NB4 (cell line): Measurements from ENCODE around the gene DUSP22.

Experiments used
- CTCF ChIP-seq: IDR thresholded peaks from one replicate; pipeline ENCODE4 v1.5.1; 2012; ENCODE audit warnings: low read depth, low read length
- MAX ChIP-seq: IDR thresholded peaks from 2 replicates; pipeline ENCODE4 v1.6.1; 2011; ENCODE audit warnings: low read depth, low read length
- MYC ChIP-seq: IDR thresholded peaks from 2 replicates; pipeline ENCODE4 v1.6.1; 2011; ENCODE audit warnings: low read depth, low read length

- TF ChIP-seq CTCF (no peak), MAX (no peak), MYC (no peak)
These were observed 4.2 kb downstream of the DUSP22 start for GRCh38 chr6:296151-297122.
